OCI-LY3 (cell line): ENCODE data around the gene EBLN1.

ENCODE experiments used
- CTCF ChIP-seq: fragments of 200-600, 300-600 bp; sonication (generic); IDR thresholded peaks from 2 replicates; pipeline ENCODE4 v1.5.1; 2014; ENCODE audit warnings: antibody characterized with exemption, low read length, low read depth
- EZH2phosphoT487 ChIP-seq: fragments of 200-600 bp; shearing (Covaris generic); IDR thresholded peaks from 2 replicates; pipeline ENCODE4 v1.6.1; 2018; ENCODE audit warnings: antibody characterized with exemption, mixed run types, low read depth

- TF ChIP-seq CTCF (no peak), EZH2phosphoT487 (no peak)
Measured at GRCh38 chr10:22174442-22174841, 43.4 kb downstream of the EBLN1 start.
